Activated T-helper 17 cell treated with anti-CD3 and anti-CD28 coated beads, Interleukin-2, amount 50 U/mL, for 72 hours (primary cell): ENCODE results near the gene IDUA. TPM values are rescaled to one million over a fixed set of nuclear protein-coding genes. Genes with fewer than 3 reads are reported as not detected.

Experiments used
- ATAC-seq: fragments of 150-1000 bp; cut with Tn5 transposase; replicated peaks from 2 replicates; pipeline ENCODE4 v1.10.0; 2021; ENCODE audit warnings: mild to moderate bottlenecking, moderate library complexity
- H3K27ac Mint-ChIP-seq: one replicate; pipeline ENCODE4 v1.8.0; 2022; ENCODE audit warnings: mixed read lengths
- H3K27me3 Mint-ChIP-seq: one replicate; pipeline ENCODE4 v1.8.0; 2022; ENCODE audit warnings: mixed read lengths
- H3K36me3 Mint-ChIP-seq: one replicate; pipeline ENCODE4 v1.8.0; 2022; ENCODE audit warnings: low read depth, mild to moderate bottlenecking, mixed read lengths
- H3K4me1 Mint-ChIP-seq: one replicate; pipeline ENCODE4 v1.8.0; 2022; ENCODE audit warnings: mixed read lengths
- H3K4me3 Mint-ChIP-seq: one replicate; pipeline ENCODE4 v1.8.0; 2022; ENCODE audit warnings: mild to moderate bottlenecking, mixed read lengths
- H3K9me3 Mint-ChIP-seq: one replicate; pipeline ENCODE4 v1.8.0; 2022; ENCODE audit warnings: mixed read lengths
- total RNA-seq, 2 donors: library from RNA; stranded (reverse); gene quantifications; one replicate each; pipeline ENCODE4 v1.2.3, GENCODE V29; 2022

IDUA gene
- total RNA-seq, 2 donors from 2014 or later = 14.9 to 16.4 TPM

DNA sequence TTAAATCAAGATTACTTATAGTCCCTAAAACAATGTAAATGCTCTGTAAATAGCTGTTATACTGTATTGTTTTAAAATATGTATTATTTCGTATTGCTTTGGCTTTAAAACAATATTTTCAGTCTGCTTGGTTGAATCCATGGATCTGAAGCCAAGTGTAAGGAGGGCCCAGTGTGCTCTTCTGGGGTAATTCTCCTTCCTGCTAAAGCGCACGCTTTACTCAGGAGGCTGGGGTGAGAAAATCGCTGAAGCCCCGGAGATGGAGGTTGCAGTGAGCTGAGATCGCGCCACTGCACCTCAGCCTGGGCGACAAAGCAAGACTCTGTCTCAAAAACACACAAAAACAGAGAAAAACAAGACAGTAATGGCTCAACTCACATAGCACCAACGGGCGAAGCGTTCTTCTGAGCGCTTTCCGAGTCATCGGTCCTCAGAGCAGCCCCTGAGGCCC, 391 bp upstream of the IDUA start:
- peak overlapping the region; percentile 82 for H3K27ac Mint-ChIP-seq
- H3K4me3 Mint-ChIP-seq = peak overlapping the region; percentile 86
- no peaks in the 10 kb centered on the region for H3K4me1 Mint-ChIP-seq
- H3K36me3 Mint-ChIP-seq = no peaks in the 10 kb centered on the region
- H3K27me3 Mint-ChIP-seq = no peaks in the 10 kb centered on the region
- H3K9me3 Mint-ChIP-seq = no peaks in the 10 kb centered on the region
- ATAC-seq = peak; percentile 52

DNA sequence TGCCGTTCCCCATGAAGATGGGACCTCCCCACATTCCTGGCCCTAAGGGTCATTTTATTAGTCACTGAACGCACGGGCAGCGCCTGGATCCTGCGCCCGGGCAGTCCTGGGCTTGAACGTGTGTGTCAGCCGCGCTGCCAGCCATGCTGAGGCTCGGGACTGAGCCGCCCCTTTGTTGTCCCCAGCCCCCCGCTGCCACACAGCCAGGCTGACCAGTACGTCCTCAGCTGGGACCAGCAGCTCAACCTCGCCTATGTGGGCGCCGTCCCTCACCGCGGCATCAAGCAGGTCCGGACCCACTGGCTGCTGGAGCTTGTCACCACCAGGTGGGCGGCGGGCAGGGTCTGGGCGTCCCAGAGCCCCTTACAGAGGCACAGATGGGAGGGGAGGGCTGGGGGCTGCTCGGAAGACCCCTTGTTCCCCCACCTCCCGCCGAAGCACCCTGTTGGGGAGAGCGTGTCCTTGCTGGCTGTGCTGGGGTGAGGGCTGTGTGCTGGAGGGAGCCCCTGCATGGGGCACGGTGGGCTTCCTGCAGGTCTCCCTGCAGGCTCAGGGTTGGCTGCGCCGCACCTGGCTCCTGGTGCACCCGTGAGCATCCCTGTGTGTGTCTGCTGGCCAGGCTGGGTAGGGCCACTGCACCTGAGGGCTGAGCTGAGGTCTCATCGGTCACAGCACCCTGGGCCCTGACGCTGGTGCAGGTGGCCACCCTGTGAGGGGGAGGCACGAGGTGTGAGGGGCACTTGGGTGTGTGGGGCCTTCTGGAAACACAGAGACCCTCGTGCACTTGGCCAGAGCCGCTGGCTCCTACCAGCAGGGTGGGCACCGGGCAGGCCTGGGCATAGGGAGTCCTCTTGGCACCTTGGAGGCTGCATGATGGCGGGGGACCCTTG, 1.0 kb downstream of the IDUA start:
- Mint-ChIP-seq H3K4me1 (no peaks in the 10 kb centered on the region), H3K4me3 (peak overlapping the region; percentile 78), H3K36me3 (no peaks in the 10 kb centered on the region), H3K9me3 (no peaks in the 10 kb centered on the region), H3K27ac (no peak overlapping the region), H3K27me3 (no peaks in the 10 kb centered on the region)
- ATAC-seq = no peak

DNA sequence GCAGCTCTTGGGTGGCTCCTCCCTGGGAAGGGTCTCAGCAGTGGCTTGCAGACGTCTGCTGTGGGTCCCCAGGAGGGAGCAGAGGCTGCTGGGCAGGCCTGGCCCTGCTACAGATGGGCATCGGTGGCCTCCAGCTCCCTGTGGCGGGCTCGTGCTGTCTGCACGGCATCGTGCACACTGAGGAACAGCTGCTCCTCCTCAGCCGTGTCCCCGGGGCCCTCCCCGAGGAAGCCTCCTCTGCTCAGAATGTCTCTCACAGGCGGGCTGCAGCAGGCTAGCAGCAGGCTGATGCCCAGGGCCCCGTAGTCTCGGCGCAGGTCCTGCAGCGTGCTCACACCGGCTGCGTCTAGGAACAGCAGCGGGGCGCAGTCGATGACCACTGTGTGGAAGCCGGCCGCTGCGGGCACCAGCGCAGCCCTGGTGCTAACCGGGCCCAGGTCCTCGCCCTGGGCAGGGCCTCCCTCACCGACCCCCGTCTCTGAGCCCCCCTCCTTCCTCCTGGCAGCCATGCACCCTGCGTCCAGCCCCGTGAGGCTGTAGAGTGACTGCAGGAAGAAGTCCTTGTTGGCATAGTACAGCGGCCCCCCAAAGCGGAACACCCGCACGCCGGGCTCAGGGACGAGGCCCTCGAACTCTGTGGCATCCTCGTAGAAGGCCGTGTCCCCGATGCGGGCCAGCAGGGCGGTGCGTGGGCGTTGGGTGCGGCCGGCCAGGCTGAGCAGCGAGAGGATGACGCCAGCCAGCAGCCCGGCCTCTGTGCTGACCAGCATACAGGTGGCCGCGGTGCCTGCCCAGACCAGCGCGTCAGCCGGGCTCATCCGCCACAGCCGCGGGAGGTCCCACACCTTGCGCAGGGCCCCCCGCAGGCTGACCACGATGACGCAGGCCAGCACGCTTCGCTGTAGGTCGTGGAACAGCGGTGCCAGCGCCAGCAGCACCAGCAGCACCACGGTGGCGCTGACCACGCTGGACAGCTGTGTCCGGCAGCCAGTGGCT, 2.2 kb downstream of the IDUA start:
- Mint-ChIP-seq H3K27me3 (no peaks in the 10 kb centered on the region), H3K4me1 (no peaks in the 10 kb centered on the region), H3K9me3 (no peaks in the 10 kb centered on the region), H3K4me3 (no peak overlapping the region), H3K36me3 (no peaks in the 10 kb centered on the region), H3K27ac (no peak overlapping the region)
- no peak for ATAC-seq

DNA sequence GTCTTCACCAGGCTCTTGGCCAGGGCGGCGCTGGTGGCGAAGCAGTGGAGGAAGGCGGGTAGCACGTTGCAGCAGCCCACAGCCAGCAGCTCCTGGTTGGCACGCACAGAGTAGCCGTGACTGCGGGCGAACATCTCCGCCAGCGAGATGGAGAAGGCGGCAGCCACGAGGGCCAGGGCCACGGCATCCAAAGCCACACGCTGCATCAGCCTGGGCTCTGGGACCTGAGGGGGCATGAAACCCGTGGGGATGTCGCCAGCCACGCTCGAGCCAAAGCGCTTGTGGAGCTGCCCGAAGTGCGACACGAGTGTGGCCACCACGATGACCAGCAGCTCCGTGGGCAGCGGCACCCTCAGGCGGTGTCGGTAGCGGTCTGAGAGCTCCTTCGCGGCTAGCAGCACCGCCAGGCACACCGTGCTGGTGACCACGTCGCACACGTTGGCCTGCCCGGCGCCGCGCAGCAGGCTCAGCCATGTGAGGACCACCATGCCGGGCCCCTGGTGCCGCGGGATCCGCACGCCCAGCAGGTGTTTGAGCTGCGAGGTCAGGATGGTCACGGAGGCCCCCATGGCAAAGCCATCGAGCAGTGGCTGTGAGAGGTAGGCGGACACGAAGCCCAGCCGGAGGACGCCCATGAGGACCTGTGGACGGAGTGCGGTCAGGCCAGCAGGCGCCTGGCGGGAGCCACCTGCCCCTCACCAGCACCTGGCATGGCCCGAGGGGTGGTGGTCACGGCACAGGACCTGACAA, 3.1 kb downstream of the IDUA start:
- no peaks in the 10 kb centered on the region for H3K36me3 Mint-ChIP-seq
- H3K9me3 Mint-ChIP-seq = no peaks in the 10 kb centered on the region
- ATAC-seq = no peak
- H3K27ac Mint-ChIP-seq = no peak overlapping the region
- H3K4me1 Mint-ChIP-seq = no peaks in the 10 kb centered on the region
- H3K4me3 Mint-ChIP-seq = no peak overlapping the region
- H3K27me3 Mint-ChIP-seq = no peaks in the 10 kb centered on the region

DNA sequence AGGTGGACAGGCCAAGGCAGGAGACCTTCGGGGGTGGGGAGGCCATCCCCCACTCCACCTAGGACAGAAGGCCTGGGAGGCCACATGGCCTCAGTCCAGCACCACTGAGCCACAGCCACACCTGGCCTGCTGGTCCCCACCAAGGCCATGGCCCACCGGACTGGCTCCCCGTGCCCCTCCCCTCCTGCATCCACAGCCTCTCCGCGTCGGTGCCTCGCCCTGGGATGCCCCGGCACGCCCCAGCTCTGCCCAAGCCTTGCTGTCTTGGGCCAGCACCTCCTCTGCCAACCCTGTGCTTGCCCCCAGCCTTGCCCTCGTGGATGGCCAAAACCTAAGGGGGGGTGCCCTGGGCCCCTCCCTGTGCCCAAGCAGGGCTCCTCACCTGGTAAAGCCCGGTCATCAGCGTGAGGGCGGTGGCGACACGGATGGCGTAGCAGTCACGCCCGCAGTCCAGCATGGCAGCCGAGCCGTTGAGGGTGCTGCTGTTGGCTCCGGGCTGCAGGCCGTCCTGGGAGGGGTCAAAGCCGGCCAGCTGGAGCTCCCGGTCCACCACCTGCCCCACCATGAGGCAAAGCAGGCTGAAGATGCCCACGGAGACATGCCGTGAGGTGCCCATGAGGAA, 4.0 kb downstream of the IDUA start:
- Mint-ChIP-seq H3K27ac (no peak overlapping the region), H3K36me3 (no peaks in the 10 kb centered on the region), H3K27me3 (no peaks in the 10 kb centered on the region), H3K4me1 (no peaks in the 10 kb centered on the region), H3K9me3 (no peaks in the 10 kb centered on the region), H3K4me3 (no peak overlapping the region)
- ATAC-seq = no peak

DNA sequence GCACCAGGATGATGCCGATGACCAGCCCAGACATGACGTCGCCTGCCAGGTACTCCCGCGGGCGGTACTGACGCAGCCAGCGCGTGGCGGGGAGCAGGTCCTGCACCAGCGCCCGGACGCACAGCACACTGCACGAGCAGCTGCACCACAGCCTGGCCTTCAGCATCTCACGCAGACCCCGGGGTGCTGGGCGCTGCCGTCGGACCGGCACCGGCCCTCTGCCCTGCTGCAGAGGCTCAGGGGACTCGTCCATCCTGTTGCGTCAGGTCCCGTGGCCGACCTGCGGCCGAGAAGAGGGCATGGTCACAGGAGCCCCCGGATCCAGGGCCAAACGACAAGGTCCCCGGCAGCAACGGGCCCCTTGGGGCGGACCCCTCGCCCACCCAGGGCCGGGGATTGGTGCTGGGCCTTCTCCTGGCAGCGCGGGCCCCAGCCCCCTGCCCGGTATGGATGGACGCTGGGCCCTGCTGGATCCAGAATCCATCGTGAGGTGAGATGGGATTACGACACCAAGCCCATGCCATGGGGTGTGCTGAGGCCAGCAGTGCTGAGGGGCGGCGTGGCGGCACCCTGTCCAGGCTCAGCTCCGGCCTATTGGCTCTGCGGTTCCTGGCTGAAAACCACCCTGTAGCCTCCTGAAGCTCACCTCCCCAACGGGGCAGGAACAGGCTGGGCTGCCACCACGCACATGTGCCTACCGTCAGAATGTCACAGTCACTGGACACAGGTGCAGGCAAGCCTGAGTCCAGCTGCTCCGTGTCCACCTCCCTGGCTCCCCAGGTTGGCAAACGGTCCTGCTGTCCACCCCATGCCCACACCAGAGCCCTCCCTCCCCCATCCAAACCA, 4.8 kb downstream of the IDUA start:
- no peak for ATAC-seq
- H3K9me3 Mint-ChIP-seq = no peaks in the 10 kb centered on the region
- no peak overlapping the region for H3K27ac Mint-ChIP-seq
- H3K4me1 Mint-ChIP-seq = no peaks in the 10 kb centered on the region
- H3K4me3 Mint-ChIP-seq = no peak overlapping the region
- H3K36me3 Mint-ChIP-seq = no peaks in the 10 kb centered on the region
- no peaks in the 10 kb centered on the region for H3K27me3 Mint-ChIP-seq

DNA sequence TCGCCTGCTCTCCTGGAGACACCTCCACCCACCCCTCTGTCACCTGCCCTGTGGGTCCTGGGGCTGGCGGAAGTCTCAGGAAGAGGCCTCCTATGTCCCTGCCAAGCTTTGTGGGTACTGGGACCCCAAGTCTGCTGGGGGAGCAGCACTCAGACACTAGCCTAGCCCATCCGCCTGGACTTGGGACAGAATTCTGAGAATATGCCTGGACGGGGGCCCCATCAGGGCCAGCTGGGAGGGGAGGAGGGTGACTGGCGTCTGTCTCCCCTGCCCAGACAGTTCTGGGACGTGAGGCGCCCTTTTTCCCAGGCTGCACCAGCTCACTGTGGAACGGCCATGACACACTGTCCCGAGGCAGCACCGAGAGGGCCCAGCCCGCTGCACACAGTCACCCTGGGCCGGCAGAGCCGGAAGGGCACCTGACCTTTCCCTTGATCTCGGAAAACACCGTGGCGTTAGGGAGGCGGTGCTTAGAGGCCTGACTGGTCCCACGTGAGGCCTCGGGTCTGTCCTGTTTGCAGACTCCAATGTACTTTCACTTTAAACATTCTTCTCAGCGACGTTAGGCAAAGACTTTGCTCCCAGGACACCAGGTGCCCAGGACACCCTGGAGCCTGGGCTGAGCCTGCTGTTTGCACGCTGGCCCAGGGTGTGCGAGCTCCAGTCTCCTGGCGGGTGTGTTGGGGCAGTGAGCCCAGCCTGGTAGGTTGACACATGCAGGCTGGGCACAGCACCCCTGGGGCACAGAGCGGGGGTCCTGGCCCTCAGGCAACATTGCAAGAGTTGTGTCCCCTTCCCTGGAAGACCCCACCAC, 5.7 kb downstream of the IDUA start:
- Mint-ChIP-seq H3K9me3 (no peaks in the 10 kb centered on the region), H3K4me3 (no peak overlapping the region), H3K4me1 (no peaks in the 10 kb centered on the region), H3K36me3 (no peaks in the 10 kb centered on the region), H3K27ac (no peak overlapping the region), H3K27me3 (peaks cover 3% of the 10 kb centered on the region)
- no peak for ATAC-seq

DNA sequence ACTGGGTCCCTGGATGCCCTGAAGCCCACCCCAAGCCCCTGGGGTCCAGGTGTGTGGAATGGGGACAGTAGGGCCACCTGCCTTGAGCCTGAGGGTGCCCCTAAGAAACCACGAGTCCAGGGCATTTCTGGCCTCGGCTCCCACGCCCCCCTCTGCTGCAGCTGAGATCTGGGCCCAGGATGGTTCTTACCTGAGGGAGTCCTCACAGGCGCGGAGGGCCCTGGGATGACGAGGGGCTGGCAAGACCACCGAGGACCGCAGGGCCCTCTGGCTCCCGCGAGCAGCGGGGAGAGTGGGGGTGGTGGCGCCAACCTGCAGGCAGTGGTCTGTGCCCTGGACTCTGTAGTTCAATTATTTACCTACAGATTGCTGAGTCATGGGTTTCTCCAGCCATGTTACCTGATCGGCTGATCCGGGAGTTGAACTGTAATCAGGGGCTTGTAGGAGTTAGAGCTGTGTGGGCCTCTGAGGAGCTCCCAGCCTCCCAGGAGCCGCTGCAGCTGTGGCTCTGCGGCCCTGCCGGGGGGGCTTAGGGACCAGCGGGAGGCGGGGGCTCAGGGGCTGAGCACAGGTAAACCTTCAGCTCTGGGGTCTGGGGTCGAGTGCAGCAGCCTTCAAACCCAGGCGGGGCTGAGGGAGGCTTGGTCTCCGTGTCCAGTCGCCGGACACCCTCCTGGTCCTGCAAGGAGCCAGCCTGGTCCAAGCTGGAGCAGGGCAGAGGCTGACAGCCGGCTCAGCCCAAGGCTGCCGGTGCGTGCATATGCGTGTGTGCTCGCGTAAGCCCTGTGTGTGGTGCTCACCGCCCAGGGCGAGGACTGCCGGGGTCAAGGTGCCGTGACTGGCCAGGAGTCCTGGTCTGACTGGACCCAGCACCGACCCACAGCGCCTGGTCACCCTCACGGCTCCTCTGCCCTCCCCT, 6.5 kb downstream of the IDUA start, which contains the start of gene SLC26A1:
Gene SLC26A1, minus strand, starts transcription at position 294 of the 919 bp plus-strand sequence. CDS start 1,701 bp downstream, outside the sequence.
- peaks cover 5% of the 10 kb centered on the region for H3K27me3 Mint-ChIP-seq
- H3K36me3 Mint-ChIP-seq = no peaks in the 10 kb centered on the region
- no peak for ATAC-seq
- H3K9me3 Mint-ChIP-seq = no peaks in the 10 kb centered on the region
- H3K4me1 Mint-ChIP-seq = no peaks in the 10 kb centered on the region
- no peak within 1 kb of the TSS for H3K27ac Mint-ChIP-seq
- H3K4me3 Mint-ChIP-seq = no peak within 1 kb of the TSS

DNA sequence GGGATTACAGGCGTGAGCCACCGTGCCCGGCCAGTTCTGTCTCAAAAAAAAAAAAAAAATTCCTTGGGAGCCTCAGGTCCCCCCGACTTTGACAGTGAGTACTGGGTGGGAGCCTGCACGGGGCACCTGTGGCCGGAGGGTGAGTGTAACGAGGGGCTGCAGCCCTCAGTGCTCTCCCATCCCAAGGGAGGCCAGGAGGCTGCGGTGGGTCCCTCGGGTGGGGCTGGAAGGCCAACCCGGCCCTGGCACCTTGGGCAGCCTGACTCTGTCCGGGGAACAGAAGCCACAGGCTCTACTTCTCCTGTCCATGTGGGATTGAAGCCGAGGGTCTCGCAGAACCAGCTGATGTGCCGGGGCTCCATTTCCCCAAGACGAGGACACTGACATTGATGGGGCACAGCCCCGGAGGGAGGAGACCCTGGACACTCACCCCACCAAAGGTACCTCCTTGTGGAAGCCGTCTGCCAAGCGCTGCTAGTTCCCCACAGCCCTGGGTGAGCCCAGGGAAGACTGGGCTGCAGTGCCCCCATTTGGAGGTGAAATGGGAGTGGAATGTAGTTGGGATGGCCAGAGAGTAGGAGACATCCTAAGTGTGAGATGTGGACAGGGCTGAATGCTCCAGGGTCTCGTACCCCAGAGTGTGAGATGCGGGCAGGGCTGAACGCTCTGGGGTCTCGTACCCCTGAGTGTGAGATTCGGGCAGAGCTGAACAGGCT, 8.6 kb downstream of the IDUA start:
- no peaks in the 10 kb centered on the region for H3K4me1 Mint-ChIP-seq
- H3K36me3 Mint-ChIP-seq = no peaks in the 10 kb centered on the region
- no peak overlapping the region for H3K27ac Mint-ChIP-seq
- no peak overlapping the region for H3K4me3 Mint-ChIP-seq
- peaks cover 13% of the 10 kb centered on the region for H3K27me3 Mint-ChIP-seq
- H3K9me3 Mint-ChIP-seq = no peaks in the 10 kb centered on the region
- no peak for ATAC-seq

DNA sequence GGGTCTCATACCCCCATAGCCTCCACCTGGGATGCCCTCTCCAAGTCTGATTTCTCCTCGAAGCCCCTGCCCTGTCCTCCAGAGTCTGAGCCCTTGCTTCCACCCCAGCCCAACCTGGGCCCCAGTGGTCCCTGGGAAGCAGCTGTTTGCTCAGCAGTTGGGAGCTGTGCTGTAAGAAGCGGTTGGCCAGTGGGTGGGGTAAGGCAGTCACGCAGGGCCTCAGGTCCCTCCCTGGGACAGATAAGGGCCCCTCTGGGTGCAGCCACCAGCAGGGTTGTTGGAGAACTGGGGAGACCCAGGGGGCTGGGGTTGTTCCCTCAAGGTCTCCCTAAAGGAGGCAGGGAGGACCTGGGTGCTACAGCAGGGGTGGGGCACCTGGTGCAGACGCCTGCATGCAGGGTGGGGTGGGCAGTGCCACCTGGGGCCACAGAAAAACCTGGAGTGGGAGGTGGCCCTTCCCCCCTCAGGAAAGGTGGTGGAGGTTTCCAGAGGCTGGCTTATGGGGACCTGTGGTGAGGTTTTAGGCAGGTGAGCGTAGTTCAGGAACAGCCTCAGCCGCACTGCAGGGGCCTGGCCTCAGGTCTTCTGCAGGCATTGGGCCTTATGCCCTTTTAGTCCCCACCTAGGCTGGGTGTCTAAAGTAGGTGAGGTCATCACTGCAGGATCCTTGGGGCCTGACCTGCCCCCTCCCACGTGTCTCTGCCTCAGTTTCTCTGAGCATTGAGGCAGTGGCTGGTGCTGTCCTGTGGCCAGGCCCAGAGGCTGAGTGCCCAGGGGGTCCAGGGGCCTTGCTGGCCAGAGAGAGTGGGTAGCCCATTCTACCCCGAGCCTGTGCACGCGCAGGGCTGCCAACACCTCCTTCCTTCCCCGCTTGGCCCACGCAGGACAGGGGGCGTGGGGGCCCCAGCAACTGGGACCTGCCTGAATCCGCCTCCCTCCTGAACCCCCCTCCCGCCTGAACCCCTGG, 9.5 kb downstream of the IDUA start:
- no peaks in the 10 kb centered on the region for H3K9me3 Mint-ChIP-seq
- H3K27me3 Mint-ChIP-seq = peaks cover 13% of the 10 kb centered on the region
- no peaks in the 10 kb centered on the region for H3K36me3 Mint-ChIP-seq
- no peak for ATAC-seq
- H3K4me3 Mint-ChIP-seq = no peak overlapping the region
- no peak overlapping the region for H3K27ac Mint-ChIP-seq
- H3K4me1 Mint-ChIP-seq = no peaks in the 10 kb centered on the region
